ENCODE results near the gene COX7A2. TPM values are rescaled to one million over a fixed set of nuclear protein-coding genes. Genes with fewer than 3 reads are reported as not detected.

COX7A2 gene
- total RNA-seq, 6 experiments from 2014 or later, result 159 to 345 (median 218) TPM

- Histone ChIP-seq H3K9me3 (no peaks in the 10 kb centered on the region), H3K4me3 (no peak overlapping the region), H3K27me3 (no peaks in the 10 kb centered on the region), H3K4me1 (peaks cover 0 to 10% (median 2%) of the 10 kb centered on the region in 4 donors), H3K27ac (no peak overlapping the region), H3K36me3 (no peaks in the 10 kb centered on the region)
- intact Hi-C loops (cut with DNase I), result no loop called here
- no peak for TF ChIP-seq POLR2A (IDR thresholded peaks at IDR 0.05)
- no peak for TF ChIP-seq CTCF (IDR thresholded peaks at IDR 0.05)
- DNase-seq (no peak), ATAC-seq (peak; percentile 46 to 64 (median 56))
- WGBS (ENCODE audit: insufficient coverage, low coverage, low lambda C conversion rate, missing lambda C conversion rate), result 34% methylated on average over 4 of the region's 4 CpGs
Observed at GRCh38 chr6:75217193-75217592, 26.4 kb downstream of the COX7A2 start.

GRCh38 chr6:75215291-75215690 lies 28.3 kb downstream of the COX7A2 start:
- 75% methylated on average over 2 of the region's 4 CpGs for WGBS (ENCODE audit: insufficient coverage, low coverage, low lambda C conversion rate, missing lambda C conversion rate)
- intact Hi-C loops (cut with DNase I), result no loop called here
- H3K9me3 ChIP-seq, result no peaks in the 10 kb centered on the region

GRCh38 chr6:75213732-75214131 lies 29.9 kb downstream of the COX7A2 start:
- Histone ChIP-seq H3K4me1 (peaks cover 0 to 17% (median 0%) of the 10 kb centered on the region in 4 donors), H3K36me3 (no peaks in the 10 kb centered on the region), H3K27me3 (no peaks in the 10 kb centered on the region), H3K27ac (no peak overlapping the region), H3K9me3 (no peaks in the 10 kb centered on the region), H3K4me3 (no peak overlapping the region)
- no peak for ATAC-seq
- DNase-seq, result no peak
- intact Hi-C loops (cut with DNase I), result no loop called here
- TF ChIP-seq CTCF (IDR thresholded peaks at IDR 0.05), result no peak
- no peak for TF ChIP-seq POLR2A (IDR thresholded peaks at IDR 0.05)
- WGBS (ENCODE audit: insufficient coverage, low coverage, low lambda C conversion rate, missing lambda C conversion rate), result 100% methylated on average over 1 of the region's 2 CpGs

More at GRCh38 chr6:75215291-75215690, 28.3 kb downstream of the COX7A2 start:
- DNase-seq, result no peak
- peak in 2 of 4 donors; percentile 29 to 39 for ATAC-seq
- H3K4me3 ChIP-seq, result no peak overlapping the region
- peaks cover 0 to 16% (median 0%) of the 10 kb centered on the region in 4 donors for H3K4me1 ChIP-seq
- H3K36me3 ChIP-seq, result no peaks in the 10 kb centered on the region
- no peak overlapping the region for H3K27ac ChIP-seq
- no peaks in the 10 kb centered on the region for H3K27me3 ChIP-seq
- TF ChIP-seq CTCF (IDR thresholded peaks at IDR 0.05) (no peak), POLR2A (IDR thresholded peaks at IDR 0.05) (no peak)

GRCh38 chr6:75213112-75213511 lies 30.5 kb downstream of the COX7A2 start:
- H3K27me3 ChIP-seq, result no peaks in the 10 kb centered on the region
- no peak for TF ChIP-seq POLR2A (IDR thresholded peaks at IDR 0.05)
- no peak for TF ChIP-seq CTCF (IDR thresholded peaks at IDR 0.05)
- H3K4me1 ChIP-seq, result peaks cover 0 to 23% (median 0%) of the 10 kb centered on the region in 4 donors
- H3K9me3 ChIP-seq, result no peaks in the 10 kb centered on the region
- no peak for DNase-seq
- ATAC-seq, result no peak
- intact Hi-C loops (cut with DNase I), result no loop called here
- H3K27ac ChIP-seq, result no peak overlapping the region
- no peaks in the 10 kb centered on the region for H3K36me3 ChIP-seq
- 25% methylated on average over 1 of the region's 1 CpG for WGBS (ENCODE audit: insufficient coverage, low coverage, low lambda C conversion rate, missing lambda C conversion rate)
- H3K4me3 ChIP-seq, result no peak overlapping the region
